Neural progenitor cell (in vitro differentiated cells): ENCODE results near the gene PRKAA1. TPM values are rescaled to one million over a fixed set of nuclear protein-coding genes. Genes with fewer than 3 reads are reported as not detected.

Source experiments
- DNase-seq: peaks from one replicate; pipeline ENCODE4 v3.0.0-alpha.2; 2016; ENCODE audit warnings: low spot score
- H2AFZ ChIP-seq: fragments of 200-600 bp; sonication (generic); replicated peaks from 2 replicates; pipeline ENCODE4 v1.6.1; 2016; ENCODE audit warnings: antibody characterized with exemption
- H3F3A ChIP-seq: fragments of 200-600 bp; sonication (generic); 2 replicates; pipeline ENCODE4 v1.6.1; 2016; ENCODE audit warnings: antibody characterized with exemption, low read depth
- H3K27ac ChIP-seq: fragments of 200-600 bp; sonication (generic); 2 replicates; pipeline ENCODE4 v1.5.1; 2016; ENCODE audit warnings: mild to moderate bottlenecking
- H3K27me3 ChIP-seq: fragments of 200-600 bp; sonication (generic); 2 replicates; pipeline ENCODE4 v1.6.1; 2016; ENCODE audit warnings: mild to moderate bottlenecking, moderate library complexity
- H3K36me3 ChIP-seq: fragments of 200-600 bp; sonication (generic); 2 replicates; pipeline ENCODE4 v1.5.1; 2016
- H3K4me1 ChIP-seq: fragments of 200-600 bp; sonication (generic); 2 replicates; pipeline ENCODE4 v1.6.1; 2016; ENCODE audit warnings: mixed run types
- H3K4me2 ChIP-seq: fragments of 200-600 bp; sonication (generic); 2 replicates; pipeline ENCODE4 v1.6.1; 2016
- H3K4me3 ChIP-seq: fragments of 200-600 bp; sonication (generic); 2 replicates; pipeline ENCODE4 v1.5.1; 2016
- H3K79me2 ChIP-seq: fragments of 200-600 bp; sonication (generic); 2 replicates; pipeline ENCODE4 v1.6.1; 2016; ENCODE audit warnings: low read depth
- H3K9ac ChIP-seq: fragments of 200-600 bp; sonication (generic); 2 replicates; pipeline ENCODE4 v1.6.1; 2016
- H3K9me3 ChIP-seq: fragments of 200-600 bp; sonication (generic); 2 replicates; pipeline ENCODE4 v1.5.1; 2016; ENCODE audit warnings: low read depth
- H4K20me1 ChIP-seq: fragments of 200-600 bp; sonication (generic); 2 replicates; pipeline ENCODE4 v1.6.1; 2016; ENCODE audit warnings: low read depth
- H3K27ac Mint-ChIP-seq: 3 replicates; pipeline ENCODE4 v1.8.0; 2021; ENCODE audit warnings: mixed read lengths
- H3K27me3 Mint-ChIP-seq: 2 replicates; pipeline ENCODE4 v1.8.0; 2022; ENCODE audit warnings: low read depth, mild to moderate bottlenecking, inconsistent platforms, moderate library complexity, mixed read lengths; ENCODE audit not compliant: insufficient read depth
- H3K36me3 Mint-ChIP-seq: 3 replicates; pipeline ENCODE4 v1.8.0; 2021; ENCODE audit warnings: mixed read lengths
- H3K4me1 Mint-ChIP-seq: 3 replicates; pipeline ENCODE4 v1.8.0; 2021; ENCODE audit warnings: mixed read lengths
- H3K4me3 Mint-ChIP-seq: 3 replicates; pipeline ENCODE4 v1.8.0; 2021; ENCODE audit warnings: mild to moderate bottlenecking, moderate library complexity, mixed read lengths
- H3K9me3 Mint-ChIP-seq: 3 replicates; pipeline ENCODE4 v1.8.0; 2020; ENCODE audit warnings: mixed read lengths
- EZH2 ChIP-seq: fragments of 200-600 bp; sonication (generic); IDR thresholded peaks from 2 replicates; pipeline ENCODE4 v1.6.1; 2017; ENCODE audit warnings: antibody characterized with exemption, mild to moderate bottlenecking, moderate library complexity
- EZH2phosphoT487 ChIP-seq: fragments of 200-600 bp; sonication (generic); IDR thresholded peaks from 2 replicates; pipeline ENCODE4 v1.6.1; 2017; ENCODE audit warnings: antibody characterized with exemption
- total RNA-seq: library from RNA; depleted of rRNA; stranded (reverse); fragments of >200 nt; gene quantifications from 2 replicates; pipeline ENCODE4 v1.2.3, GENCODE V29; 2015; ENCODE audit warnings: low replicate concordance
- TF ChIP-seq, protein P1 (sequence below): fragments of 200-600 bp; sonication (generic); IDR thresholded peaks from 2 replicates; pipeline ENCODE4 v1.5.1; 2017; ENCODE audit warnings: antibody characterized with exemption, mild to moderate bottlenecking

The PRKAA1 gene
- total RNA-seq, 1 donor from 2014 or later, result 58.5 TPM

- H3F3A ChIP-seq, result peaks cover 98% of the 10 kb centered on the region
- H3K27ac Mint-ChIP-seq, result no peak overlapping the region
- H3K36me3 ChIP-seq, result peaks cover 59% of the 10 kb centered on the region
- no peak overlapping the region for H3K4me2 ChIP-seq
- no peaks in the 10 kb centered on the region for H3K9me3 Mint-ChIP-seq
- H3K4me3 Mint-ChIP-seq, result no peak overlapping the region
- H2AFZ ChIP-seq, result no peak overlapping the region
- no peaks in the 10 kb centered on the region for H3K27me3 Mint-ChIP-seq
- peaks cover 29% of the 10 kb centered on the region for H3K4me1 Mint-ChIP-seq
- H4K20me1 ChIP-seq, result peaks cover 98% of the 10 kb centered on the region
- H3K9me3 ChIP-seq, result no peaks in the 10 kb centered on the region
- H3K4me1 ChIP-seq, result peaks cover 16% of the 10 kb centered on the region
- TF ChIP-seq EZH2phosphoT487 (no peak), EZH2 (no peak)
- TF ChIP-seq, protein P1, sequence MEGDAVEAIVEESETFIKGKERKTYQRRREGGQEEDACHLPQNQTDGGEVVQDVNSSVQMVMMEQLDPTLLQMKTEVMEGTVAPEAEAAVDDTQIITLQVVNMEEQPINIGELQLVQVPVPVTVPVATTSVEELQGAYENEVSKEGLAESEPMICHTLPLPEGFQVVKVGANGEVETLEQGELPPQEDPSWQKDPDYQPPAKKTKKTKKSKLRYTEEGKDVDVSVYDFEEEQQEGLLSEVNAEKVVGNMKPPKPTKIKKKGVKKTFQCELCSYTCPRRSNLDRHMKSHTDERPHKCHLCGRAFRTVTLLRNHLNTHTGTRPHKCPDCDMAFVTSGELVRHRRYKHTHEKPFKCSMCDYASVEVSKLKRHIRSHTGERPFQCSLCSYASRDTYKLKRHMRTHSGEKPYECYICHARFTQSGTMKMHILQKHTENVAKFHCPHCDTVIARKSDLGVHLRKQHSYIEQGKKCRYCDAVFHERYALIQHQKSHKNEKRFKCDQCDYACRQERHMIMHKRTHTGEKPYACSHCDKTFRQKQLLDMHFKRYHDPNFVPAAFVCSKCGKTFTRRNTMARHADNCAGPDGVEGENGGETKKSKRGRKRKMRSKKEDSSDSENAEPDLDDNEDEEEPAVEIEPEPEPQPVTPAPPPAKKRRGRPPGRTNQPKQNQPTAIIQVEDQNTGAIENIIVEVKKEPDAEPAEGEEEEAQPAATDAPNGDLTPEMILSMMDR, result no peak
- peaks cover 71% of the 10 kb centered on the region for H3K36me3 Mint-ChIP-seq
- no peaks in the 10 kb centered on the region for H3K27me3 ChIP-seq
- peaks cover 73% of the 10 kb centered on the region for H3K79me2 ChIP-seq
- no peak for DNase-seq
- H3K9ac ChIP-seq, result no peak overlapping the region
- H3K4me3 ChIP-seq, result no peak overlapping the region
- peak overlapping the region; percentile 48 for H3K27ac ChIP-seq
Observed at GRCh38 chr5:40829748-40830533, 31.8 kb upstream of the PRKAA1 start.

DNA sequence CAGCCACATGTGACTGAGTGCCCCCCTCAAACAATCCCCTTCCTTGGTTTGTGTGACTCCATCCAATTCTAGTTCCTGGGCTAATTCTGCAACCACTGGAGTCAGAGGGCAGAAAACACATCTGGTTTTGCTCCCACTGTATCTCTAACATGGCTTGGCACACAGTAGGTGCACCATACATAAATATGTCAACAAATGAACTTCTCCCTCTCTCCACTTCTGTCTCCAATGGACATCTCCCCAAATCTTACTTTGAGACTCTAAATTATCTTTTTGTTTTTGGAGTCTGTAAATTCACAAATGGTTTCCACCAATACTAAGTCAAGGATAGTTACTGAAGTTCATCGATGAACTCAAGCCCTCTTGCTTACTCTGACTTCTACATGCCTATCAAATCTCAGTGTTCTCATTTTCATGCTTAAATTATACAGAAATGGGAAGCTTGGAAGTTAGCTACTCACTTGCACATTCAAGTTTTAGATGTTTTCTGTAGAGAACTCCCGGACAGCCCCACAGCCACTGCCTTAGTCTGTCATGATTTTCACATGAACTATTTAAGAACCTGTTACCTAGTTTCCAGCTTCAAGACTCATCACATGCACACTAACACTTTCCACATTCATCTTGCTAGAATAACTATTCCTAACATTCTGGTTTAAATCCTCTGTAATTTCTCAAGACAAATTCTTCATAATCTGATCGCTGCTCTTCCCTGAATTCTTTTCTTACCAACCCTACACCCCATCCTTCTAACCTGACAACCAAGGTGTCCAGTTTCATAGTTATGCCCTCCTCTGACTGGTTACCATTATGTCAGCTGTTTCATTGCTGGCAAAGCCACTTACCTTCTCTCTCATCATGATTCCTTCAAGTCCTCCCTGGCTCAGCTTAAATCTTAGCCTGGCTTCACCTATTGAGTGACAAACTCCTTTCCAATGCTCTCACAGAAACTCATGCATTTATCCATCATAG, 30.8 kb upstream of the PRKAA1 start:
- peaks cover 98% of the 10 kb centered on the region for H3F3A ChIP-seq
- no peak for TF ChIP-seq EZH2
- TF ChIP-seq, protein P1, result no peak
- no peak for TF ChIP-seq EZH2phosphoT487
- H4K20me1 ChIP-seq, result peaks cover 94% of the 10 kb centered on the region
- peaks cover 63% of the 10 kb centered on the region for H3K79me2 ChIP-seq
- Mint-ChIP-seq H3K4me1 (peaks cover 23% of the 10 kb centered on the region), H3K36me3 (peaks cover 63% of the 10 kb centered on the region), H3K27ac (no peak overlapping the region), H3K27me3 (no peaks in the 10 kb centered on the region), H3K9me3 (no peaks in the 10 kb centered on the region), H3K4me3 (no peak overlapping the region)
- peaks cover 16% of the 10 kb centered on the region for H3K4me1 ChIP-seq
- DNase-seq, result no peak
- no peaks in the 10 kb centered on the region for H3K9me3 ChIP-seq
- no peak overlapping the region for H3K4me3 ChIP-seq
- no peak overlapping the region for H3K27ac ChIP-seq
- no peak overlapping the region for H3K9ac ChIP-seq
- no peaks in the 10 kb centered on the region for H3K27me3 ChIP-seq
- H2AFZ ChIP-seq, result no peak overlapping the region
- no peak overlapping the region for H3K4me2 ChIP-seq
- peaks cover 55% of the 10 kb centered on the region for H3K36me3 ChIP-seq

GRCh38 chr5:40828021-40828631, 30.0 kb upstream of the PRKAA1 start:
- no peaks in the 10 kb centered on the region for H3K27me3 ChIP-seq
- H2AFZ ChIP-seq, result no peak overlapping the region
- peaks cover 96% of the 10 kb centered on the region for H3F3A ChIP-seq
- peaks cover 85% of the 10 kb centered on the region for H4K20me1 ChIP-seq
- Mint-ChIP-seq H3K9me3 (no peaks in the 10 kb centered on the region), H3K27me3 (no peaks in the 10 kb centered on the region), H3K27ac (no peak overlapping the region), H3K36me3 (peaks cover 60% of the 10 kb centered on the region), H3K4me1 (peaks cover 14% of the 10 kb centered on the region), H3K4me3 (no peak overlapping the region)
- no peak for DNase-seq
- peaks cover 8% of the 10 kb centered on the region for H3K4me1 ChIP-seq
- no peak overlapping the region for H3K4me3 ChIP-seq
- peak overlapping the region; percentile 25 for H3K27ac ChIP-seq
- no peaks in the 10 kb centered on the region for H3K9me3 ChIP-seq
- peak overlapping the region; percentile 12 for H3K4me2 ChIP-seq
- no peak overlapping the region for H3K9ac ChIP-seq
- no peak for TF ChIP-seq EZH2
- no peak for TF ChIP-seq EZH2phosphoT487
- TF ChIP-seq, protein P1, result no peak
- peaks cover 47% of the 10 kb centered on the region for H3K36me3 ChIP-seq
- H3K79me2 ChIP-seq, result peaks cover 54% of the 10 kb centered on the region
